CD14-positive monocyte (primary cell): ENCODE data around the gene IL23R. TPM values are rescaled to one million over a fixed set of nuclear protein-coding genes. Genes with fewer than 3 reads are reported as not detected.

Experiments
- DNase-seq, 3 donors: peaks; one replicate each; pipeline ENCODE4 v3.0.0-alpha.2; 2011 to 2022
- H2AFZ ChIP-seq: 2 replicates; pipeline ENCODE4 v1.6.0; 2012; ENCODE audit warnings: mild to moderate bottlenecking, low read depth, low read length, inconsistent platforms; ENCODE audit not compliant: insufficient read depth, poor library complexity, severe bottlenecking
- H3K27ac ChIP-seq, 2 donors: 1 replicate in 1 of 2; 2 replicates in 1 of 2; pipeline ENCODE4 v1.5.1; 2012 to 2013; ENCODE audit warnings: low read length in 2 of 2, control low read depth in 1 of 2, inconsistent platforms in 1 of 2, low read depth in 1 of 2, mild to moderate bottlenecking in 1 of 2
- H3K27me3 ChIP-seq, 2 donors: one replicate each; pipeline versions ENCODE4 v1.6.0 to v1.6.1; 2011 to 2013; ENCODE audit warnings: low read length in 2 of 2; ENCODE audit not compliant: control insufficient read depth in 2 of 2, insufficient read depth in 2 of 2
- H3K36me3 ChIP-seq, 2 donors: replicated peaks in 1 of 2; 1 replicate in 1 of 2; 2 replicates in 1 of 2; pipeline versions ENCODE4 v1.5.1 to v1.6.1; 2012 to 2013; ENCODE audit warnings: low read length in 2 of 2, control low read depth in 1 of 2, inconsistent platforms in 1 of 2, mild to moderate bottlenecking in 1 of 2; ENCODE audit not compliant: insufficient read depth in 2 of 2, control insufficient read depth in 1 of 2
- H3K4me1 ChIP-seq, 2 donors: 1 replicate in 1 of 2; 2 replicates in 1 of 2; pipeline versions ENCODE4 v1.5.1 to v1.6.1; 2012 to 2013; ENCODE audit warnings: low read length in 2 of 2, control low read depth in 1 of 2, inconsistent platforms in 1 of 2, mild to moderate bottlenecking in 1 of 2, moderate library complexity in 1 of 2; ENCODE audit not compliant: insufficient read depth in 2 of 2, control insufficient read depth in 1 of 2
- H3K4me2 ChIP-seq: replicated peaks from 2 replicates; pipeline ENCODE3; 2012; ENCODE audit warnings: low read length, moderate library complexity, mild to moderate bottlenecking; ENCODE audit not compliant: poor library complexity, severe bottlenecking; ENCODE audit errors: extremely low read depth
- H3K4me3 ChIP-seq, 3 experiments: fragments of 200-600 bp in 1 of 3; sonication (generic) in 1 of 3; replicated peaks in 1 of 3; 1 replicate in 2 of 3; 2 replicates in 1 of 3; pipeline ENCODE4 v1.5.1; 2011 to 2013; ENCODE audit warnings: low read length in 3 of 3, mild to moderate bottlenecking in 3 of 3, control low read depth in 2 of 3, low read depth in 2 of 3, inconsistent platforms in 1 of 3, moderate library complexity in 1 of 3
- H3K79me2 ChIP-seq: 2 replicates; pipeline ENCODE4 v1.6.0; 2012; ENCODE audit warnings: mild to moderate bottlenecking, control low read depth, inconsistent platforms, low read length, moderate library complexity; ENCODE audit not compliant: insufficient read depth
- H3K9ac ChIP-seq: 2 replicates; pipeline ENCODE4 v1.6.0; 2017; ENCODE audit warnings: low read length, mild to moderate bottlenecking; ENCODE audit not compliant: insufficient read depth, poor library complexity, severe bottlenecking
- H3K9me3 ChIP-seq, 2 donors: replicated peaks in 1 of 2; 1 replicate in 1 of 2; 2 replicates in 1 of 2; pipeline versions ENCODE4 v1.5.1 to v1.6.1; 2012 to 2013; ENCODE audit warnings: low read length in 2 of 2, control low read depth in 1 of 2; ENCODE audit not compliant: control insufficient read depth in 1 of 2, insufficient read depth in 1 of 2
- H4K20me1 ChIP-seq: 2 replicates; pipeline ENCODE4 v1.6.0; 2012; ENCODE audit warnings: mild to moderate bottlenecking, low read length, control low read depth, moderate library complexity; ENCODE audit not compliant: insufficient read depth
- H3K27ac Mint-ChIP-seq, 7 donors: one replicate each; pipeline ENCODE4 v1.8.0; 2020; ENCODE audit warnings: mild to moderate bottlenecking in 7 of 7, mixed read lengths in 7 of 7, moderate library complexity in 6 of 7, inconsistent platforms in 2 of 7
- H3K27me3 Mint-ChIP-seq, 3 donors: one replicate each; pipeline ENCODE4 v1.8.0; 2021 to 2022; ENCODE audit warnings: low read depth in 3 of 3, mild to moderate bottlenecking in 3 of 3, mixed read lengths in 3 of 3, moderate library complexity in 3 of 3, inconsistent platforms in 1 of 3
- H3K36me3 Mint-ChIP-seq, 2 donors: one replicate each; pipeline ENCODE4 v1.8.0; 2020; ENCODE audit warnings: mixed read lengths in 2 of 2, inconsistent platforms in 1 of 2, mild to moderate bottlenecking in 1 of 2
- H3K4me1 Mint-ChIP-seq: one replicate; pipeline ENCODE4 v1.8.0; 2020; ENCODE audit warnings: mild to moderate bottlenecking, mixed read lengths
- H3K4me3 Mint-ChIP-seq, 2 donors: one replicate each; pipeline ENCODE4 v1.8.0; 2020; ENCODE audit warnings: mild to moderate bottlenecking in 2 of 2, mixed read lengths in 2 of 2, moderate library complexity in 1 of 2
- H3K9me3 Mint-ChIP-seq, 7 donors: one replicate each; pipeline ENCODE4 v1.8.0; 2020 to 2022; ENCODE audit warnings: mixed read lengths in 7 of 7, mild to moderate bottlenecking in 6 of 7, moderate library complexity in 6 of 7, inconsistent platforms in 2 of 7
- CTCF ChIP-seq: fragments of 200-600 bp; IDR thresholded peaks from one replicate; pipeline ENCODE4 v1.8.0; 2022; ENCODE audit warnings: antibody characterized with exemption, mild to moderate bottlenecking
- WGBS: methylation state at CpG from one replicate; pipeline ENCODE4 v1.1.5; 2013; ENCODE audit warnings: missing lambda C conversion rate; ENCODE audit not compliant: insufficient coverage; 5-methylcytosine and 5-hydroxymethylcytosine counted together
- intact Hi-C, 2 donors: fragments of 100-400 bp; cut with micrococcal nuclease; formaldehyde crosslinking; loops; one replicate each; pipeline versions ENCODE4 v1.15.0 to v1.15.1; 2023
- polyA plus RNA-seq, 3 donors: library from polyadenylated mRNA; depleted of rRNA in 1 of 3; unstranded in 2 of 3; stranded (reverse) in 1 of 3; fragments of 300-500 nt in 2 of 3; fragments of >200 nt in 1 of 3; fragmentation: Illumina TruSeq in 2 of 3; gene quantifications; 1 replicate in 2 of 3; 2 replicates in 1 of 3; pipeline ENCODE4 v1.2.3, GENCODE V29; 2012 to 2021

IL23R gene
- polyA plus RNA-seq, 3 donors: not detected

DNA sequence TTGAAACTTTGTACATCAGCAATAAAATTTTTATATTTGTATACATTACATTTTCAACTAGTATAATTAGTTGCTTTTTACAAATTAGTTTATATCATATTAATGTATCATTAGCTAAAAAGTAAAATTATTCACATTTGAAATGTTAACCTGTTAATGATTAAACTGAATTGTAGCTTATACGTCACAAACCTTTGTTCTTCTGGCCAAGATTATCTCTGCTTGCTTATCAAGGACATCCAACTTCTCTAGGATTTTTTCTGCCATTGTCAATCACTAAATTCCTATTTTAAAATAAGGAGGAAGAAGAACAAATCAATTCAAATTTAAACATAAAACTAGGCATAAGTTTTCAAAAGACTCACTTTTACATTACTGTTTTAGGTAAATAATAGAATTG, 39.3 kb upstream of the IL23R start:
- Histone ChIP-seq H3K27me3 (no peaks in the 10 kb centered on the region), H3K9me3 (no peaks in the 10 kb centered on the region), H3K27ac (no peak overlapping the region), H3K79me2 (no peaks in the 10 kb centered on the region), H2AFZ (no peak overlapping the region), H3K4me3 (no peak overlapping the region), H3K36me3 (no peaks in the 10 kb centered on the region), H3K9ac (no peak overlapping the region), H4K20me1 (no peaks in the 10 kb centered on the region), H3K4me1 (no peaks in the 10 kb centered on the region), H3K4me2 (no peak overlapping the region)
- Mint-ChIP-seq H3K4me3 (no peak overlapping the region), H3K36me3 (no peaks in the 10 kb centered on the region), H3K27ac (no peak overlapping the region), H3K4me1 (no peaks in the 10 kb centered on the region), H3K9me3 (peaks cover 0 to 1% (median 0%) of the 10 kb centered on the region in 7 donors), H3K27me3 (peaks cover 0 to 2% (median 1%) of the 10 kb centered on the region in 3 donors)
- DNase-seq: no peak
- no CpG with 5 or more reads among the region's 1 CpG for WGBS
- TF ChIP-seq CTCF: no peak
- intact Hi-C loops: no loop called here

DNA sequence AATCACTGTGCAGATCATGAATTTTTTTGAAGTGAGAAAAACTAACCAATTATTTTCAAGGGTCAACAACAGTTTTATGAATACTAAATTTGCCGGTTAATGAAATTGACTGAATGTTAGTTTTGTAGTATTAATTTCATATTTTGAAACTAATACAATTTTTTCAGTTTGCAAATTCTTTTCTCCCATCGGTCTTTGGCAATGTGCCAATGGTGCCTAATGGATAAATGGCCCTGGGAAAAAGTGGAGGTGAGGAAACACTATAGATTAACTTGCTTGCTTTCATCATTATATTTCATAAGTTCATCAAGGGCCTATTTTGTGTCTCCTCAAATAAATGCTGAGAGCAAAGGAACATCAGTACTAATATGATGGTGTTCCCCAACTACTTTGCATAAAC, 35.6 kb upstream of the IL23R start:
- Mint-ChIP-seq H3K4me1 (peaks cover 9% of the 10 kb centered on the region), H3K27ac (no peak overlapping the region), H3K36me3 (no peaks in the 10 kb centered on the region), H3K9me3 (peaks cover 0 to 2% (median 0%) of the 10 kb centered on the region in 7 donors), H3K27me3 (peaks cover 0 to 5% (median 4%) of the 10 kb centered on the region in 3 donors), H3K4me3 (no peak overlapping the region)
- H3K27me3 ChIP-seq: no peaks in the 10 kb centered on the region
- H3K4me1 ChIP-seq: peaks cover 7 to 9% of the 10 kb centered on the region in 2 donors
- no peak for DNase-seq
- no peak overlapping the region for H3K27ac ChIP-seq
- H3K9me3 ChIP-seq: no peaks in the 10 kb centered on the region
- H2AFZ ChIP-seq: no peak overlapping the region
- no CpG with 5 or more reads among the region's 2 CpGs for WGBS
- H3K79me2 ChIP-seq: no peaks in the 10 kb centered on the region
- H3K36me3 ChIP-seq: no peaks in the 10 kb centered on the region
- no peak overlapping the region for H3K4me2 ChIP-seq
- H3K4me3 ChIP-seq: no peak overlapping the region
- no peak for TF ChIP-seq CTCF
- intact Hi-C loops: no loop called here
- no peaks in the 10 kb centered on the region for H4K20me1 ChIP-seq
- H3K9ac ChIP-seq: no peak overlapping the region
